ENCODE measurements around the gene LMOD1.
"Not testable (repeated sequence)": the region's sequence is repeated elsewhere in the genome, so short reads cannot be mapped to it uniquely, and the experiment has no call there.

GRCh38 chr1:201901036-201901435, 45.3 kb downstream of the LMOD1 start:
- not testable (repeated sequence) for TF ChIP-seq CTCF (conservative IDR thresholded peaks at IDR 0.05; ENCODE audit: low read depth, low read length); EZH2 (IDR thresholded peaks at IDR 0.05; ENCODE audit: borderline replicate concordance, low read depth, low read length, poor library complexity, severe bottlenecking)
